Pancreas (tissue), 10 donors: ENCODE data around the gene IL22. TPM values are rescaled to one million over a fixed set of nuclear protein-coding genes. Genes with fewer than 3 reads are reported as not detected.

Experiments
- ATAC-seq, 4 donors: fragments of 200-7000 bp; cut with Tn5 transposase; one replicate each; pipeline versions ENCODE4 v1.8.0 to v1.9.1; 2020; ENCODE audit warnings: mild to moderate bottlenecking in 4 of 4, moderate library complexity in 4 of 4
- DNase-seq, 6 donors: peaks; one replicate each; pipeline ENCODE4 v3.0.0-alpha.2; 2020
- FAIRE-seq: peaks from 2 replicates; lab custom pipeline; 2012; peaks lifted over from hg19 to GRCh38; lab: Jason Lieb, UNC
- H3K27ac ChIP-seq, 4 donors: fragments of 200-600 bp; sonication (generic); 1 replicate in 3 of 4; 2 replicates in 1 of 4; pipeline versions ENCODE4 v1.5.0 to v1.8.0; 2020
- H3K27me3 ChIP-seq, 4 donors: fragments of 200-600 bp; one replicate each; pipeline ENCODE4 v1.8.0; 2021
- H3K36me3 ChIP-seq, 3 donors: fragments of 200-600 bp; sonication (generic) in 1 of 3; one replicate each; pipeline versions ENCODE4 v1.5.0 to v1.8.0; 2020 to 2021
- H3K4me1 ChIP-seq, 3 donors: fragments of 200-600 bp; one replicate each; pipeline ENCODE4 v1.8.0; 2021
- H3K4me3 ChIP-seq, 4 donors: fragments of 200-600 bp; sonication (generic) in 2 of 4; one replicate each; pipeline versions ENCODE4 v1.5.0 to v1.8.0; 2020 to 2021
- H3K9me3 ChIP-seq, 4 donors: fragments of 200-600 bp; one replicate each; pipeline ENCODE4 v1.8.0; 2021
- WGBS, 2 donors: extraction: QIAGEN DNeasy Blood & Tissue Kit; methylation state at CpG; one replicate each; pipeline ENCODE4 v1.1.7; 2013; 5-methylcytosine and 5-hydroxymethylcytosine counted together
- intact Hi-C, 3 donors: fragments of 100-400 bp; cut with DNase I; formaldehyde crosslinking; loops; one replicate each; pipeline versions ENCODE4 v1.11.1 to v1.14.2; 2022
- polyA plus RNA-seq, 2 donors: library from polyadenylated mRNA; stranded (reverse); fragments of 200-250 nt; gene quantifications; one replicate each; pipeline ENCODE4 v1.2.3, GENCODE V29; 2013
- total RNA-seq, 6 donors: library from RNA; stranded (reverse); fragmentation: NEBNext Ultra II Directional in 4 of 6; extraction: Animal tissue kit (Norgen Biotek cat#: 25700) in 4 of 6; gene quantifications; one replicate each; pipeline versions ENCODE4 v1.2.1 to v1.2.4, GENCODE V29; 2021 to 2023
- TF ChIP-seq, protein P1 (sequence below), 4 donors: fragments of 200-600 bp; sonication (generic) in 3 of 4; IDR thresholded peaks; one replicate each; pipeline versions ENCODE4 v1.5.0 to v1.8.0; 2021; ENCODE audit warnings: antibody characterized with exemption in 4 of 4
- donor health status: healthy with polysubstance abuse.
- donor health status: DM: no; HTN: no; CAD: no; lungs with moderate emphysema.
- donor health status: DM: no; HTN: no; CAD: no.
- donor health status: control.
- donor health status: control.
- donor health status: Bipolar disorder and iron deficiency.
- donor health status: DM: yes; HTN: yes; CAD: no.
- donor health status: DM: no; HTN: no; CAD: no.
- donor health status: DM: no; HTN: no; CAD: no.
- donor health status: DM: yes; HTN: yes; CAD: no.

The IL22 gene
- total and polyA plus RNA-seq, 8 donors: not detected

DNA sequence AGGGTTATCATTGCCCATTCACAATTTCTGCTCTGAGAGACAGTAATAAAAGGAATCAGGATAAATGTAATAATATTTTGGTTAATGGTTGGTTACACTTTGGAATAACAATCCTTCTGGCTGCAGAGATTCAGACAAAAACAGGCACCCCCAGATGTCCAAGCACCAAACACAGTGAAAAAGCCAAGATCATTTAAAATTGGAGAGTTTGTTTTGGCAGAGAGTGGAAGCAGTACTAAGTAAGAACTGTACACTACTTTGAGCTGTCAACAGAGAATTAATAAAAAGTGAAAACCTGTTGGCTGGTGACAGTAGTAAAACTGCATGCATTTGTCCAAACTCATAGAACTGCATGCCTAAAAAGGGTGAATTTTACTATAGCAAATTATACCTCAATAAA lies 15.6 kb upstream of the IL22 start:
- H3K36me3 ChIP-seq: no peaks in the 10 kb centered on the region
- no peaks in the 10 kb centered on the region for H3K27me3 ChIP-seq
- H3K27ac ChIP-seq: no peak overlapping the region
- no peak overlapping the region for H3K4me3 ChIP-seq
- H3K4me1 ChIP-seq: no peaks in the 10 kb centered on the region
- no peak for FAIRE-seq
- intact Hi-C loops: no loop called here
- no peaks in the 10 kb centered on the region for H3K9me3 ChIP-seq
- DNase-seq: no peak
- TF ChIP-seq, protein P1, sequence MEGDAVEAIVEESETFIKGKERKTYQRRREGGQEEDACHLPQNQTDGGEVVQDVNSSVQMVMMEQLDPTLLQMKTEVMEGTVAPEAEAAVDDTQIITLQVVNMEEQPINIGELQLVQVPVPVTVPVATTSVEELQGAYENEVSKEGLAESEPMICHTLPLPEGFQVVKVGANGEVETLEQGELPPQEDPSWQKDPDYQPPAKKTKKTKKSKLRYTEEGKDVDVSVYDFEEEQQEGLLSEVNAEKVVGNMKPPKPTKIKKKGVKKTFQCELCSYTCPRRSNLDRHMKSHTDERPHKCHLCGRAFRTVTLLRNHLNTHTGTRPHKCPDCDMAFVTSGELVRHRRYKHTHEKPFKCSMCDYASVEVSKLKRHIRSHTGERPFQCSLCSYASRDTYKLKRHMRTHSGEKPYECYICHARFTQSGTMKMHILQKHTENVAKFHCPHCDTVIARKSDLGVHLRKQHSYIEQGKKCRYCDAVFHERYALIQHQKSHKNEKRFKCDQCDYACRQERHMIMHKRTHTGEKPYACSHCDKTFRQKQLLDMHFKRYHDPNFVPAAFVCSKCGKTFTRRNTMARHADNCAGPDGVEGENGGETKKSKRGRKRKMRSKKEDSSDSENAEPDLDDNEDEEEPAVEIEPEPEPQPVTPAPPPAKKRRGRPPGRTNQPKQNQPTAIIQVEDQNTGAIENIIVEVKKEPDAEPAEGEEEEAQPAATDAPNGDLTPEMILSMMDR (IDR thresholded peaks at IDR 0.05): no peak
- ATAC-seq: no peak

GRCh38 chr12:68267892-68268396 lies 14.5 kb upstream of the IL22 start:
- no peaks in the 10 kb centered on the region for H3K36me3 ChIP-seq
- 77 to 87% methylated on average over 6 of the region's 6 CpGs for WGBS, 2 donors
- no peaks in the 10 kb centered on the region for H3K9me3 ChIP-seq
- H3K4me1 ChIP-seq: no peaks in the 10 kb centered on the region
- TF ChIP-seq, protein P1 (IDR thresholded peaks at IDR 0.05): no peak
- ATAC-seq: no peak
- no peak overlapping the region for H3K4me3 ChIP-seq
- DNase-seq: no peak
- intact Hi-C loops: no loop called here
- H3K27me3 ChIP-seq: no peaks in the 10 kb centered on the region
- no peak for FAIRE-seq
- H3K27ac ChIP-seq: no peak overlapping the region

DNA sequence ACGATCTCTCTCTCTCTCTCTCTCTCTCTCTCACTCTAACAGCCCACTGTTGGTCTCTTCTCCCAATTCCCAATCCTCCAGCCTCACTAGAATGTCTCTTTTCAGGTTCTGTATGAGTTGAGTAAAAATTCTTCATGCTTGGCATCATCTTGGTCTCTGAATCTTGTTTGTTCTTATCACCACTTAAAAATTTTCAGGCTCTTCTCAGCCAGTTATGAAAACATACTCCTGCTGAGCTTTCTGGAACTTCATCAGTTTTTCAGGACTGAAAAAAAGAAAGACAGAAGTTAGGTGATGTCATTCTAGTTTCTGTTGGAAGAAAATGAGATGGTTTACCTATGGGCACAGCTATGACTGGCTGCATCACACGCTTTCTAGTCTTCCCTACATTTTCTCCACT lies 11.5 kb upstream of the IL22 start:
- H3K9me3 ChIP-seq: no peaks in the 10 kb centered on the region
- no peak overlapping the region for H3K27ac ChIP-seq
- ATAC-seq (no peak), DNase-seq (no peak), FAIRE-seq (no peak)
- H3K4me1 ChIP-seq: no peaks in the 10 kb centered on the region
- H3K27me3 ChIP-seq: no peaks in the 10 kb centered on the region
- intact Hi-C loops: no loop called here
- H3K36me3 ChIP-seq: no peaks in the 10 kb centered on the region
- TF ChIP-seq, protein P1 (IDR thresholded peaks at IDR 0.05): no peak
- no peak overlapping the region for H3K4me3 ChIP-seq
- WGBS, 2 donors: 86 to 88% methylated on average over 2 of the region's 2 CpGs

DNA sequence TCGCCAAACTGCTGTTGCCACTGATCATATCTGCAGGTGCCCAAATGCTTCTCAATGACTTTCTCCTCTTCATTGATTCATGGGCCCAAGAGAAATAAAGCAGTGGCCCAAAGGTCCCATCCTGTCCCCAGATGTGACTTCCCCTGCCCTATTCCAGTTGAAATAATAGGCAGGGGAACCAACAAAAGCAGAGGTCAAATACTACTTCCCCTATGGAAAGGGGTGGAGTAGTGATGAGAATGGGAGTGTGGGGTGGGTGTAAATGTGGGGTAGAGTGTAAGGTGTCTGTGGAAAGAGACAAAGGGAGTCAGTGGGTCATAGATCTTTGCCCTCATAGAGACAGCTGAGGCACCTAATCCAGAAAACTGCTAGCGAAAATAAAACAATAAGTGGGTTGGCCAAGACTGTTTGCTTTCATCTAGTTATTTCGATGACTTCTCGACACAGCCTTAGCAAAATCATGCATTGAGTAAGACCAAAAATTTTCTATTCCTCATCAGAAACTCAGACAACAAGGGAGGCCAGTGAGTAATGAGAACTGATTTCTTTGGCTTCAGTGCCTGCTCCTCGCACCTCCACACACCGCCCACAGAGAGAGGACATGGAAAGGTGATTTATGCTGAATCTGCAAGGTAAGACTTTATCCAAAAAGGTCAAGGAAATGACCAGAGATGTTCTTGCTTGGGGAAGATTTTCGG lies 10.9 kb upstream of the IL22 start:
- DNase-seq (no peak), ATAC-seq (no peak), FAIRE-seq (no peak)
- Histone ChIP-seq H3K9me3 (no peaks in the 10 kb centered on the region), H3K27me3 (no peaks in the 10 kb centered on the region), H3K4me3 (no peak overlapping the region), H3K4me1 (no peaks in the 10 kb centered on the region), H3K36me3 (no peaks in the 10 kb centered on the region), H3K27ac (no peak overlapping the region)
- intact Hi-C loops: no loop called here
- 86 to 94% methylated on average over 7 of the region's 7 CpGs for WGBS, 2 donors
- TF ChIP-seq, protein P1 (IDR thresholded peaks at IDR 0.05): no peak

GRCh38 chr12:68263366-68263765 lies 10.0 kb upstream of the IL22 start:
- ATAC-seq (no peak), FAIRE-seq (no peak), DNase-seq (no peak)
- intact Hi-C loops: no loop called here
- Histone ChIP-seq H3K27ac (no peak overlapping the region), H3K36me3 (no peaks in the 10 kb centered on the region), H3K27me3 (no peaks in the 10 kb centered on the region), H3K4me1 (no peaks in the 10 kb centered on the region), H3K9me3 (no peaks in the 10 kb centered on the region), H3K4me3 (no peak overlapping the region)
- TF ChIP-seq, protein P1 (IDR thresholded peaks at IDR 0.05): no peak
- 69 to 92% methylated on average over 1 of the region's 1 CpG for WGBS, 2 donors
